ENCODE data around the gene ARAP3. TPM values are rescaled to one million over a fixed set of nuclear protein-coding genes. Genes with fewer than 3 reads are reported as not detected.

Gene ARAP3
- total and polyA plus RNA-seq, 9 of the 15 experiments (the other 6 are each of a cell fraction or from before 2014, with no cell fraction given), result 0.83 to 25.7 (median 6.4) TPM

DNA sequence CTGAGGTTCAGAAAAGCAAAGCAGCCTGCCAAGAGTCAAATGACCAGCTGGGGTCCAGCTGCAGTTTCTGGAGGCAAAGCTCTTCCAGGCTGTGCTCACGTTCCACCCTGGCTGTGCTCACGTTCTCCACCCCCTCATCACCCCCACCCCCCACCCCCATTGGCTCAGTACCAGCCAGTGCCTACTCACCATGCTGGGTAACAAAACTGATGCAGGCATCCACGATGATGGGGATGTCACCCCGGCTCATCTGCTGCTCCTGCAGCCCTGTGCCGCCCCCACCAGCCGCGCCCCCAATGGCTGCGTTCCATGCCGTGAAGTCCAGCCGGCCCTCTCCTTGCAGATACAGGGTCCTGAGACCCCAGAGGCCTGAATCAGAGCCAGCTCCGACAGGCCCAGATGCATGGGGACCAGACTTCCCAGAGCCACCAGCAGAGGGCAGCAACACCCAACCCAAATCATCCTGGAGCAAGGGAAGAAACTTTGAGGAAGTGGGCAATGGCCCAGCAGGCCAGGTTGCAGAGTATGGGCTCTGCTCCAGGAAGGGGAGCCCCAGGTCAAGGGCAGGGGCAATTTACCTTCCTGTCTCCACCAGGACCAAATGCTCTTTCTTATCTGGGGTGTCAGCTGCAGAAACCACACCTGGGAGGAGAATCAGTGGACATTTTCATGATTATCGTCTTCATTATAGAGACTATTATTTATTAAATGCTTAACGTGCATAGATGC lies 17.1 kb downstream of the ARAP3 start (continued):
- TF ChIP-seq ELF4 (CRISPR knock-in tag; IDR thresholded peaks at IDR 0.05) (peak; percentile 28; the same call in 1 of the 2 replicates), RFX5 (IDR thresholded peaks at IDR 0.05; ENCODE audit: low read depth, low read length) (no peak), PTBP1 (IDR thresholded peaks at IDR 0.05; ENCODE audit: low read depth, low read length) (no peak), GATAD2B (IDR thresholded peaks at IDR 0.05; ENCODE audit: borderline replicate concordance) (peak; percentile 14; the same call in 1 of the 2 replicates), TCF3 (CRISPR knock-in tag; IDR thresholded peaks at IDR 0.05) (peak; percentile 49; the same call in 1 of the 2 replicates), ZNF766 (CRISPR knock-in tag; conservative IDR thresholded peaks at IDR 0.05) (0 out of 2 replicates have a peak, but pooled peaks have one; percentile 31), ZNF239 (CRISPR knock-in tag; IDR thresholded peaks at IDR 0.05) (0 out of 2 replicates have a peak, but pooled peaks have one; percentile 13), RB1 (IDR thresholded peaks at IDR 0.05; ENCODE audit: low read depth) (peak; percentile 55; the same call in 1 of the 2 replicates), ELF1 (tag; IDR thresholded peaks at IDR 0.05) (peak; percentile 80), SMC3 (conservative IDR thresholded peaks at IDR 0.05; ENCODE audit: insufficient read depth, low read depth, low read length) (peak; percentile 86), REST (IDR thresholded peaks at IDR 0.05; ENCODE audit: borderline replicate concordance) (peak; percentile 78), REST (CRISPR knock-in tag; IDR thresholded peaks at IDR 0.05; ENCODE audit: low read depth) (no peak), USF1 (CRISPR knock-in tag; IDR thresholded peaks at IDR 0.05) (no peak), ZBED1 (IDR thresholded peaks at IDR 0.05) (no peak), CTBP1 (IDR thresholded peaks at IDR 0.05; ENCODE audit: borderline replicate concordance) (peak; percentile 48; the same call in 1 of the 2 replicates), NFATC3 (IDR thresholded peaks at IDR 0.05) (no peak), DEAF1 (CRISPR knock-in tag; IDR thresholded peaks at IDR 0.05) (peak; percentile 63)
- TF ChIP-seq, protein P1, sequence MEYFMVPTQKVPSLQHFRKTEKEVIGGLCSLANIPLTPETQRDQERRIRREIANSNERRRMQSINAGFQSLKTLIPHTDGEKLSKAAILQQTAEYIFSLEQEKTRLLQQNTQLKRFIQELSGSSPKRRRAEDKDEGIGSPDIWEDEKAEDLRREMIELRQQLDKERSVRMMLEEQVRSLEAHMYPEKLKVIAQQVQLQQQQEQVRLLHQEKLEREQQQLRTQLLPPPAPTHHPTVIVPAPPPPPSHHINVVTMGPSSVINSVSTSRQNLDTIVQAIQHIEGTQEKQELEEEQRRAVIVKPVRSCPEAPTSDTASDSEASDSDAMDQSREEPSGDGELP (CRISPR knock-in tag; IDR thresholded peaks at IDR 0.05; ENCODE audit: borderline replicate concordance), result peak; percentile 37; the same call in 1 of the 2 replicates

Measured in K562 (cell line).